ENCODE measurements around the gene OSBPL10.

OSBPL10 gene

GRCh38 chr3:31767920-31768319, 213.1 kb downstream of the OSBPL10 start:
- Histone ChIP-seq H3K9ac (ENCODE audit: low read length) (no peak overlapping the region), H3K36me3 (ENCODE audit: control insufficient read depth, insufficient read depth, low read length, severe bottlenecking) (no peaks in the 10 kb centered on the region), H3K9me3 (ENCODE audit: control insufficient read depth, low read length) (no peaks in the 10 kb centered on the region), H3K27me3 (replicated peaks; ENCODE audit: control insufficient read depth, insufficient read depth, low read length) (no peaks in the 10 kb centered on the region), H3K4me3 (ENCODE audit: low read length) (no peak overlapping the region), H3K4me1 (ENCODE audit: control insufficient read depth, insufficient read depth, low read length) (peaks cover 3% of the 10 kb centered on the region)
- no peak for DNase-seq (ENCODE audit: low read depth)

DNA sequence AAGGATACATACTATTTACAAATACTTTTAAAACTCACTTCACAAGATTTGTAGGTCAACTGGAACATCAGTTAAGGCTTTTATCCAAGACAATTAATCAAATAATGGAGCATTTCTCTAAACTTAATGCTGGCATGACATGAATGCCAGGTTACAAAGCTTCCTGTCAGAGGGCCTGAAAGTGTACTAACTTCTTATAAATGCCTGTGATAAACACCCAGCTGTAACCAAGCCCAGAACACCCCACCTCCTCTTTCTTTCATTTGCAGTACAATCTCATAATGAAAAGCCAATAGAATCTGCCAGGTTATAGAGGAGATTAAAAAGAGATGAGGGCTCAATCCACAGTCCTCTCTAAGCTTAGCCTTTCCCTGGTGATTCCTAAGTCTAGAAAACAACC, 214.4 kb downstream of the OSBPL10 start:
- Histone ChIP-seq H3K4me3 (ENCODE audit: low read length) (no peak overlapping the region), H3K27me3 (replicated peaks; ENCODE audit: control insufficient read depth, insufficient read depth, low read length) (no peaks in the 10 kb centered on the region), H3K9me3 (ENCODE audit: control insufficient read depth, low read length) (no peaks in the 10 kb centered on the region), H3K9ac (ENCODE audit: low read length) (no peak overlapping the region), H3K4me1 (ENCODE audit: control insufficient read depth, insufficient read depth, low read length) (peaks cover 3% of the 10 kb centered on the region), H3K36me3 (ENCODE audit: control insufficient read depth, insufficient read depth, low read length, severe bottlenecking) (no peaks in the 10 kb centered on the region)
- DNase-seq (ENCODE audit: low read depth), result no peak

DNA sequence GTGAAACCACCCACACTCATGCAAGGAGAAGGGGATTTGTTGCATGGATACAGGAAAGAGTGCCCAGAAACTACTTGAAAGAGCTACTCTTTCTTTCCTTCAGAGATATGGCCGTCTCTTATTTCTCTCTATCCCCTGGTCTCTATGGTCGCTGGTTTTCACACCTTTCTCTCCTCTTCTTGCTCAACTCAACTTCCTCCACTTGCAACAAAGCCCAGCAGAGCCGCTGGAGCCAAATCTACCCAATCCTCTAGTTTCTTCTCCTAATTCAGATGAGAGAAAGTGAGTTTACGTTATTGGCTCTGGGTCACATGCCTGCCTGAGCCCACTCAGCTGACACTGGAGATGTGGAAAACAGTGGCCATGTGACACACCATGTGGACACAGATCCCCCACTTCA, 215.2 kb downstream of the OSBPL10 start:
- no peaks in the 10 kb centered on the region for H3K9me3 ChIP-seq (ENCODE audit: control insufficient read depth, low read length)
- DNase-seq (ENCODE audit: low read depth), result no peak
- no peak overlapping the region for H3K4me3 ChIP-seq (ENCODE audit: low read length)
- H3K9ac ChIP-seq (ENCODE audit: low read length), result no peak overlapping the region
- H3K4me1 ChIP-seq (ENCODE audit: control insufficient read depth, insufficient read depth, low read length), result no peaks in the 10 kb centered on the region
- H3K27me3 ChIP-seq (replicated peaks; ENCODE audit: control insufficient read depth, insufficient read depth, low read length), result no peaks in the 10 kb centered on the region
- H3K36me3 ChIP-seq (ENCODE audit: control insufficient read depth, insufficient read depth, low read length, severe bottlenecking), result no peaks in the 10 kb centered on the region

DNA sequence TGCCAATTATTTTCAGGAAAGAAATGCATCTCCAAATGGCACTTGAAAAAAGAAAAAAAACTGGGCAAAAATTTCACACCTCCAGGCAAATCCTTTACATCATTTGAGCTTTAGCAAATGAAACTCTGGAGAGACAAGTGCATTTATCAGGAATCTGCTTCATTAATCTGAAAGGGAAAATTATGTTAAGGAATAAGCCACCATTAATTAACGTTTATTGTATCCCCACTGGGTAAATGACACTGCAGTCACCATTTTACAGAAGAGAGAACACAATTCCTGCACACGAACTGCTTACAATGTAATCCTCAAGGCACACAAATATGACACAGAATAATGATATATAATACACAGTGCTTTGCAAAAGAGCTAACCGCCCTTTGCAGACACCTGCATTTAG, 217.3 kb downstream of the OSBPL10 start:
- Histone ChIP-seq H3K27me3 (replicated peaks; ENCODE audit: control insufficient read depth, insufficient read depth, low read length) (no peaks in the 10 kb centered on the region), H3K4me3 (ENCODE audit: low read length) (no peak overlapping the region), H3K9me3 (ENCODE audit: control insufficient read depth, low read length) (no peaks in the 10 kb centered on the region), H3K36me3 (ENCODE audit: control insufficient read depth, insufficient read depth, low read length, severe bottlenecking) (no peaks in the 10 kb centered on the region), H3K9ac (ENCODE audit: low read length) (no peak overlapping the region), H3K4me1 (ENCODE audit: control insufficient read depth, insufficient read depth, low read length) (no peaks in the 10 kb centered on the region)
- no peak for DNase-seq (ENCODE audit: low read depth)

DNA sequence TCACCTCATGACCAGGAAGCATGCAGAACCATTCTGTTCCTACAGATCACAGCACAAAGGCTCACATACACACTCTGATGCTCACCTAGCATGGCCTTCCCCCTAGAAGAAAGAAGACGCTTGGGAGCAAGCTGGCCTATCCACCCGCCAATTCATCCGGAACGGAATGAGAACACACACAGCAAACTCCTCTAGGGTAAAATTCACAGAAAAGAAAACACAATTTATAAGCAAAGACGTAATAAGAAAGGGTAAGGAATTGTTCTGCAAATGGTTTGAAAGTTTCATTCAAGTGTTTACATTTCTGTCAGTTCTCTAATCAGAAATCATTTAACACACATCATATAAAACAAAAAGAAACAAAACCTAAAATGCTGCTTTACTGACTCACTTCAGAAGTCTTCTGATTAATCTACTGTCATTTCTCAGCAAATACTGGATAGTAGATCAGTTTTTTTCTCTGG, 218.1 kb downstream of the OSBPL10 start:
- DNase-seq (ENCODE audit: low read depth), result peak; percentile 35
- Histone ChIP-seq H3K36me3 (ENCODE audit: control insufficient read depth, insufficient read depth, low read length, severe bottlenecking) (no peaks in the 10 kb centered on the region), H3K9ac (ENCODE audit: low read length) (no peak overlapping the region), H3K9me3 (ENCODE audit: control insufficient read depth, low read length) (no peaks in the 10 kb centered on the region), H3K4me3 (ENCODE audit: low read length) (no peak overlapping the region), H3K27me3 (replicated peaks; ENCODE audit: control insufficient read depth, insufficient read depth, low read length) (no peaks in the 10 kb centered on the region), H3K4me1 (ENCODE audit: control insufficient read depth, insufficient read depth, low read length) (no peaks in the 10 kb centered on the region)

- no peaks in the 10 kb centered on the region for H3K27me3 ChIP-seq (replicated peaks; ENCODE audit: control insufficient read depth, insufficient read depth, low read length)
- no peaks in the 10 kb centered on the region for H3K36me3 ChIP-seq (ENCODE audit: control insufficient read depth, insufficient read depth, low read length, severe bottlenecking)
- H3K9me3 ChIP-seq (ENCODE audit: control insufficient read depth, low read length), result no peaks in the 10 kb centered on the region
- H3K9ac ChIP-seq (ENCODE audit: low read length), result no peak overlapping the region
- H3K4me1 ChIP-seq (ENCODE audit: control insufficient read depth, insufficient read depth, low read length), result no peaks in the 10 kb centered on the region
- no peak for DNase-seq (ENCODE audit: low read depth)
- no peak overlapping the region for H3K4me3 ChIP-seq (ENCODE audit: low read length)
Observed at GRCh38 chr3:31762097-31762764, 218.8 kb downstream of the OSBPL10 start.

- Histone ChIP-seq H3K27me3 (replicated peaks; ENCODE audit: control insufficient read depth, insufficient read depth, low read length) (no peaks in the 10 kb centered on the region), H3K9ac (ENCODE audit: low read length) (no peak overlapping the region), H3K4me3 (ENCODE audit: low read length) (no peak overlapping the region), H3K36me3 (ENCODE audit: control insufficient read depth, insufficient read depth, low read length, severe bottlenecking) (no peaks in the 10 kb centered on the region), H3K9me3 (ENCODE audit: control insufficient read depth, low read length) (no peaks in the 10 kb centered on the region), H3K4me1 (ENCODE audit: control insufficient read depth, insufficient read depth, low read length) (peaks cover 4% of the 10 kb centered on the region)
- DNase-seq (ENCODE audit: low read depth), result peak; percentile 23
Observed at GRCh38 chr3:31760654-31761053, 220.4 kb downstream of the OSBPL10 start.

GRCh38 chr3:31758322-31758965, 222.6 kb downstream of the OSBPL10 start:
- H3K4me1 ChIP-seq (ENCODE audit: control insufficient read depth, insufficient read depth, low read length), result peaks cover 5% of the 10 kb centered on the region
- H3K9ac ChIP-seq (ENCODE audit: low read length), result no peak overlapping the region
- no peak for DNase-seq (ENCODE audit: low read depth)
- H3K27me3 ChIP-seq (replicated peaks; ENCODE audit: control insufficient read depth, insufficient read depth, low read length), result no peaks in the 10 kb centered on the region
- H3K4me3 ChIP-seq (ENCODE audit: low read length), result no peak overlapping the region
- H3K9me3 ChIP-seq (ENCODE audit: control insufficient read depth, low read length), result no peaks in the 10 kb centered on the region
- no peaks in the 10 kb centered on the region for H3K36me3 ChIP-seq (ENCODE audit: control insufficient read depth, insufficient read depth, low read length, severe bottlenecking)

- H3K4me3 ChIP-seq (ENCODE audit: low read length), result peak overlapping the region; percentile 2
- H3K9me3 ChIP-seq (ENCODE audit: control insufficient read depth, low read length), result no peaks in the 10 kb centered on the region
- H3K9ac ChIP-seq (ENCODE audit: low read length), result no peak overlapping the region
- no peak for DNase-seq (ENCODE audit: low read depth)
- no peaks in the 10 kb centered on the region for H3K27me3 ChIP-seq (replicated peaks; ENCODE audit: control insufficient read depth, insufficient read depth, low read length)
- peaks cover 5% of the 10 kb centered on the region for H3K4me1 ChIP-seq (ENCODE audit: control insufficient read depth, insufficient read depth, low read length)
- H3K36me3 ChIP-seq (ENCODE audit: control insufficient read depth, insufficient read depth, low read length, severe bottlenecking), result no peaks in the 10 kb centered on the region
Observed at GRCh38 chr3:31755926-31756658, 225.0 kb downstream of the OSBPL10 start.

- no peak for DNase-seq (ENCODE audit: low read depth)
- Histone ChIP-seq H3K9ac (ENCODE audit: low read length) (no peak overlapping the region), H3K27me3 (replicated peaks; ENCODE audit: control insufficient read depth, insufficient read depth, low read length) (no peaks in the 10 kb centered on the region), H3K4me1 (ENCODE audit: control insufficient read depth, insufficient read depth, low read length) (peaks cover 5% of the 10 kb centered on the region), H3K9me3 (ENCODE audit: control insufficient read depth, low read length) (no peaks in the 10 kb centered on the region), H3K4me3 (ENCODE audit: low read length) (no peak overlapping the region), H3K36me3 (ENCODE audit: control insufficient read depth, insufficient read depth, low read length, severe bottlenecking) (no peaks in the 10 kb centered on the region)
Observed at GRCh38 chr3:31754575-31755278, 226.3 kb downstream of the OSBPL10 start.

DNA sequence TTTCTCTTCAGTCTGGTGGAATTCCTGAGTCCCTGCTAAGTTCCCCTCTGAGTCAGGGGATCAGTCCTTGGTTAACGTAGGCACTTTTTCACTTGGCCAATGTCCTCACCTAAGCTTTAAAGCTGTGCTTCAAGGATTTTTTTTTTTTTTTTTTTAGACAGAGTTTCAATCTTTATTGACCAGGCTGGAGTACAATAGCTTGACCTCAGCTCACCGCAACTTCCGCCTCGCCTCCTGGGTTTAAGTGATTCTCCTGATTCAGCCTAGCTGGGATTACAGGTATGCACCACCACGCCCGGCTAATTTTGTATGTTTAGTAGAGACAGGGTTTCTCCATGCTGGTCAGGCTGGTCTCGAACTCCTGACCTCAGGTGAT, 228.0 kb downstream of the OSBPL10 start:
- no peaks in the 10 kb centered on the region for H3K36me3 ChIP-seq (ENCODE audit: control insufficient read depth, insufficient read depth, low read length, severe bottlenecking)
- no peaks in the 10 kb centered on the region for H3K27me3 ChIP-seq (replicated peaks; ENCODE audit: control insufficient read depth, insufficient read depth, low read length)
- no peak overlapping the region for H3K9ac ChIP-seq (ENCODE audit: low read length)
- no peak for DNase-seq (ENCODE audit: low read depth)
- no peaks in the 10 kb centered on the region for H3K9me3 ChIP-seq (ENCODE audit: control insufficient read depth, low read length)
- peaks cover 5% of the 10 kb centered on the region for H3K4me1 ChIP-seq (ENCODE audit: control insufficient read depth, insufficient read depth, low read length)
- H3K4me3 ChIP-seq (ENCODE audit: low read length), result no peak overlapping the region

Measured in adipocyte (in vitro differentiated cells).